Measurements from ENCODE around the gene CSMD2. TPM values are rescaled to one million over a fixed set of nuclear protein-coding genes. Genes with fewer than 3 reads are reported as not detected.

The CSMD2 gene
- polyA plus RNA-seq, 1 of the 3 experiments (the other 2 are of a cell fraction) = not detected

- Histone ChIP-seq H3F3A (replicated peaks; ENCODE audit: insufficient read depth) (no peaks in the 10 kb centered on the region), H3K36me3 (replicated peaks in 1 of 2; ENCODE audit: control insufficient read depth in 1 of 2, insufficient read depth in 2 of 2, low read length in 1 of 2) (no peaks in the 10 kb centered on the region), H3K27me3 (ENCODE audit: insufficient read depth) (no peaks in the 10 kb centered on the region), H3K9ac (no peak overlapping the region), H3K4me2 (no peak overlapping the region), H3K4me1 (ENCODE audit: control insufficient read depth in 1 of 2, insufficient read depth in 2 of 2, low read depth in 1 of 2, low read length in 1 of 2) (peaks cover 0 to 11% of the 10 kb centered on the region in 2 experiments; a peak in 2 of 4 replicates), H3K27ac (ENCODE audit: low read depth in 2 of 2, low read length in 1 of 2) (no peak overlapping the region), H2AFZ (ENCODE audit: low read depth) (no peak overlapping the region), H3K9me3 (no peaks in the 10 kb centered on the region), H4K20me1 (ENCODE audit: insufficient read depth) (no peaks in the 10 kb centered on the region), H3K9me2 (no peaks in the 10 kb centered on the region), H3K79me2 (ENCODE audit: insufficient read depth) (no peaks in the 10 kb centered on the region), H3K4me3 (ENCODE audit: low read depth in 2 of 2, low read length in 1 of 2) (no peak overlapping the region)
- ChIA-PET POLR2A (no interaction called here), CTCF (interaction anchor here (0.6 to 1.9 kb wide), 3 partner anchors 11 to 312 kb away, joined by 3 to 6 read pairs (median 3); no protein-coding TSS in a partner anchor)
- TF ChIP-seq NRF1 (IDR thresholded peaks at IDR 0.05; ENCODE audit: low read depth, low read length) = no peak
- no peak for TF ChIP-seq FOXM1 (IDR thresholded peaks at IDR 0.05; ENCODE audit: low read depth)
- TF ChIP-seq GABPA (IDR thresholded peaks at IDR 0.05; ENCODE audit: low read depth) = no peak
- TF ChIP-seq CHD2 (IDR thresholded peaks at IDR 0.05; ENCODE audit: low read length, partially characterized antibody) = no peak
- TF ChIP-seq USF1 (IDR thresholded peaks at IDR 0.05; ENCODE audit: borderline replicate concordance, low read depth) = no peak
- TF ChIP-seq ZBTB33 (IDR thresholded peaks at IDR 0.05; ENCODE audit: borderline replicate concordance, low read depth) = no peak
- TF ChIP-seq FOSL2 (IDR thresholded peaks at IDR 0.05; ENCODE audit: borderline replicate concordance, low read depth) = no peak
- no peak for TF ChIP-seq EP300 (IDR thresholded peaks at IDR 0.05; ENCODE audit: borderline replicate concordance in 1 of 2, low read depth in 1 of 2, low read length in 1 of 2)
- no peak for TF ChIP-seq JUND (IDR thresholded peaks at IDR 0.05)
- TF ChIP-seq YY1 (IDR thresholded peaks at IDR 0.05; ENCODE audit: low read depth) = no peak
- no peak for TF ChIP-seq MXI1 (IDR thresholded peaks at IDR 0.05; ENCODE audit: low read depth, low read length)
- TF ChIP-seq POLR2AphosphoS5 (IDR thresholded peaks at IDR 0.05; ENCODE audit: low read depth, low read length) = no peak
- no peak for TF ChIP-seq IRF3 (IDR thresholded peaks at IDR 0.05; ENCODE audit: low read depth, low read length)
- no peak for TF ChIP-seq NFIC (IDR thresholded peaks at IDR 0.05; ENCODE audit: borderline replicate concordance)
- DNase-seq = no peak
- 37% methylated on average over 1 of the region's 1 CpG for WGBS (ENCODE audit: low lambda C conversion rate)
Observed at GRCh38 chr1:33850481-33850880, 314.5 kb downstream of the CSMD2 start.

GRCh38 chr1:33849211-33849610, 315.8 kb downstream of the CSMD2 start:
- Histone ChIP-seq H3K27ac (ENCODE audit: low read depth in 2 of 2, low read length in 1 of 2) (no peak overlapping the region), H3K9me2 (no peaks in the 10 kb centered on the region), H3F3A (replicated peaks; ENCODE audit: insufficient read depth) (no peaks in the 10 kb centered on the region), H3K4me1 (ENCODE audit: control insufficient read depth in 1 of 2, insufficient read depth in 2 of 2, low read depth in 1 of 2, low read length in 1 of 2) (peaks cover 0 to 11% of the 10 kb centered on the region in 2 experiments; a peak in 2 of 4 replicates), H3K4me3 (ENCODE audit: low read depth in 2 of 2, low read length in 1 of 2) (no peak overlapping the region), H3K9me3 (no peaks in the 10 kb centered on the region), H3K4me2 (no peak overlapping the region), H3K27me3 (ENCODE audit: insufficient read depth) (no peaks in the 10 kb centered on the region), H4K20me1 (ENCODE audit: insufficient read depth) (no peaks in the 10 kb centered on the region), H3K9ac (no peak overlapping the region), H3K36me3 (replicated peaks in 1 of 2; ENCODE audit: control insufficient read depth in 1 of 2, insufficient read depth in 2 of 2, low read length in 1 of 2) (no peaks in the 10 kb centered on the region), H3K79me2 (ENCODE audit: insufficient read depth) (no peaks in the 10 kb centered on the region), H2AFZ (ENCODE audit: low read depth) (no peak overlapping the region)
- ChIA-PET CTCF (no interaction called here), POLR2A (no interaction called here)
- DNase-seq = no peak
- 8% methylated on average over 1 of the region's 1 CpG for WGBS (ENCODE audit: low lambda C conversion rate)
- TF ChIP-seq TAF1 (IDR thresholded peaks at IDR 0.05; ENCODE audit: borderline replicate concordance, low read depth, low read length) (no peak), TCF12 (IDR thresholded peaks at IDR 0.05) (no peak), POLR2AphosphoS5 (IDR thresholded peaks at IDR 0.05; ENCODE audit: low read depth, low read length) (no peak), YY1 (IDR thresholded peaks at IDR 0.05; ENCODE audit: low read depth) (no peak), RCOR1 (IDR thresholded peaks at IDR 0.05; ENCODE audit: low read length) (no peak), EP300 (IDR thresholded peaks at IDR 0.05; ENCODE audit: borderline replicate concordance in 1 of 2, low read depth in 1 of 2, low read length in 1 of 2) (no peak), ZBTB33 (IDR thresholded peaks at IDR 0.05; ENCODE audit: borderline replicate concordance, low read depth) (no peak), ELF1 (IDR thresholded peaks at IDR 0.05) (no peak), FOXM1 (IDR thresholded peaks at IDR 0.05; ENCODE audit: low read depth) (no peak), JUND (IDR thresholded peaks at IDR 0.05) (no peak), FOXJ3 (CRISPR knock-in tag; IDR thresholded peaks at IDR 0.05) (no peak), RXRA (IDR thresholded peaks at IDR 0.05; ENCODE audit: borderline replicate concordance, low read depth) (no peak), RAD21 (IDR thresholded peaks at IDR 0.05; ENCODE audit: low read length) (no peak)
